ENCODE data around the gene BGN. TPM values are rescaled to one million over a fixed set of nuclear protein-coding genes. Genes with fewer than 3 reads are reported as not detected.

Gene BGN
- total RNA-seq, 1 experiment from 2014 or later = 0.33 TPM

DNA sequence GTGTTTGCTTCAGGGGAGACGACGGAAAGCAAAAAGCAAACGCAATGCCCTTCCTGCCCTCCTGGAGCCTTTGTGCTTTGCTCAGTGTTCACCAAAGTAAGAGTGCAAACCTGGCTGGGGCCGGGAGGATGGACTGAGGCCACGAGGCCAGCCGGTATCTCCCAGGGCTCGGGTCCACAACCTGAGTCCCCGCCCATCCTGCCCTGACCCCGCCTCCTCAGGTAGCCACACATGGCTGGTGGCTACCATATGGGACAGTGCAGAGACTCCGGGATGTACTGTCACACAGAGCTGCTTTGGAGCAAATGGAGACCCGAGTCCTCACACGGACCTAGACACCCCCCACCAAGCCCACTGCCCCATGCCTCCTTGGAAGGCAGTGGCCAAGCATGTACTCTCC is 27.5 kb downstream of the BGN start:
- Histone ChIP-seq H2AFZ (no peak overlapping the region), H4K20me1 (ENCODE audit: insufficient read depth) (no peaks in the 10 kb centered on the region), H3K4me1 (replicated peaks; ENCODE audit: insufficient read depth) (no peaks in the 10 kb centered on the region), H3K9me2 (ENCODE audit: insufficient read depth) (no peaks in the 10 kb centered on the region), H3K36me3 (ENCODE audit: low read depth) (no peaks in the 10 kb centered on the region), H3K4me2 (no peak overlapping the region), H3F3A (ENCODE audit: insufficient read depth, low read depth) (no peaks in the 10 kb centered on the region), H3K27ac (no peak overlapping the region), H3K79me2 (ENCODE audit: low read depth) (no peaks in the 10 kb centered on the region), H3K4me3 (no peak overlapping the region), H3K9me3 (ENCODE audit: insufficient read depth, low read depth) (no peaks in the 10 kb centered on the region), H3K27me3 (ENCODE audit: insufficient read depth, low read depth) (peaks cover 36% of the 10 kb centered on the region)
- BruUV-seq (replicated peaks) = no TSS peak
- POLR2A ChIA-PET (ENCODE audit: unreplicated experiment) = no interaction called here
- no peak for TF ChIP-seq EZH2 (IDR thresholded peaks at IDR 0.05; ENCODE audit: low read depth)
- TF ChIP-seq, protein P1, sequence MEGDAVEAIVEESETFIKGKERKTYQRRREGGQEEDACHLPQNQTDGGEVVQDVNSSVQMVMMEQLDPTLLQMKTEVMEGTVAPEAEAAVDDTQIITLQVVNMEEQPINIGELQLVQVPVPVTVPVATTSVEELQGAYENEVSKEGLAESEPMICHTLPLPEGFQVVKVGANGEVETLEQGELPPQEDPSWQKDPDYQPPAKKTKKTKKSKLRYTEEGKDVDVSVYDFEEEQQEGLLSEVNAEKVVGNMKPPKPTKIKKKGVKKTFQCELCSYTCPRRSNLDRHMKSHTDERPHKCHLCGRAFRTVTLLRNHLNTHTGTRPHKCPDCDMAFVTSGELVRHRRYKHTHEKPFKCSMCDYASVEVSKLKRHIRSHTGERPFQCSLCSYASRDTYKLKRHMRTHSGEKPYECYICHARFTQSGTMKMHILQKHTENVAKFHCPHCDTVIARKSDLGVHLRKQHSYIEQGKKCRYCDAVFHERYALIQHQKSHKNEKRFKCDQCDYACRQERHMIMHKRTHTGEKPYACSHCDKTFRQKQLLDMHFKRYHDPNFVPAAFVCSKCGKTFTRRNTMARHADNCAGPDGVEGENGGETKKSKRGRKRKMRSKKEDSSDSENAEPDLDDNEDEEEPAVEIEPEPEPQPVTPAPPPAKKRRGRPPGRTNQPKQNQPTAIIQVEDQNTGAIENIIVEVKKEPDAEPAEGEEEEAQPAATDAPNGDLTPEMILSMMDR (conservative IDR thresholded peaks at IDR 0.05) = no peak
- CTCF ChIA-PET = no interaction called here
- DNase-seq = no peak
- intact Hi-C loops (cut with micrococcal nuclease; ENCODE audit: unreplicated experiment) = no loop called here

DNA sequence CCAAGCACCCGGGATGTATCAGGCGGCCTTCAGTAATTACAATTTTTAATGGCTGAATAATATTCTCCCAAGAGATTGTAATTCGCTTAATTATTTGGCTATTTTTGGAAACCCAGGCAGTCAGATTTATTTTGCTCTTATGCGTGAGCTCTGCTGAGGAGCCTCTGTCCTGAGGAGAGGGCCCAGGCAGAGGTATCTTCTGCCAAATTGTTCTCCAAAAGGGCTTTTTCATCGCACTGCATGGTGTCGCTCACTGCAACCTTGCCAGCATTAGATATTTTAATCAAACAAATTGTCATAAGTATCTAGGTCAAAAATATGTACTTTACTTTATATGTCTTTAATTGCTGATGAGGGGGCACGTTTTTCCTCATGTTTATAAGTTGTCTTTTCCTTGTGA is 28.5 kb downstream of the BGN start:
- TF ChIP-seq, protein P1 (conservative IDR thresholded peaks at IDR 0.05) = no peak
- no peak for TF ChIP-seq EZH2 (IDR thresholded peaks at IDR 0.05; ENCODE audit: low read depth)
- Histone ChIP-seq H3K27me3 (ENCODE audit: insufficient read depth, low read depth) (peaks cover 40% of the 10 kb centered on the region), H3F3A (ENCODE audit: insufficient read depth, low read depth) (no peaks in the 10 kb centered on the region), H3K9me3 (ENCODE audit: insufficient read depth, low read depth) (no peaks in the 10 kb centered on the region), H3K9me2 (ENCODE audit: insufficient read depth) (no peaks in the 10 kb centered on the region), H3K4me3 (no peak overlapping the region), H3K79me2 (ENCODE audit: low read depth) (no peaks in the 10 kb centered on the region), H4K20me1 (ENCODE audit: insufficient read depth) (no peaks in the 10 kb centered on the region), H3K4me1 (replicated peaks; ENCODE audit: insufficient read depth) (no peaks in the 10 kb centered on the region), H2AFZ (no peak overlapping the region), H3K27ac (no peak overlapping the region), H3K36me3 (ENCODE audit: low read depth) (no peaks in the 10 kb centered on the region), H3K4me2 (no peak overlapping the region)
- no peak for DNase-seq
- ChIA-PET POLR2A (ENCODE audit: unreplicated experiment) (no interaction called here), CTCF (no interaction called here)
- intact Hi-C loops (cut with micrococcal nuclease; ENCODE audit: unreplicated experiment) = no loop called here
- no TSS peak for BruUV-seq (replicated peaks)

DNA sequence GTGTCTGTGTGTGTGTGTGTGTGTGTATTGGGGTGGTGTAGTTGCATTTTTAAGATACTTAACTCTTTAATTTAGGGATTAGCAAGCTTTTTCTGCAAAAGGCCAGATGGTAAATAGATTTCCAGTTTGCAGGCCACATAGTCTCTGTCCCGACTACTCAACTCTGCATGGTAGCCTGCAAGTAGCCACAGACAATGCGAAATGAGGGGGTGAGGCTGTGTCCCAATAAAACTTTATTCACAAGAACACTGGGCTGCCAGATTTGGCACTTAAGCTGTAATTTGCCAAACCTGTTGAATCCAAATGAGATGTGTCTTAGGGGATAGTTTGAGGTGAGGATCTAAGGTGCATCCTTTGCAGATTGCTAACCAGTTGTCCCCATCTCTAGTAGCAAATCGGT is 29.5 kb downstream of the BGN start:
- H2AFZ ChIP-seq = no peak overlapping the region
- BruUV-seq (replicated peaks) = no TSS peak
- no peak overlapping the region for H3K4me3 ChIP-seq
- no peaks in the 10 kb centered on the region for H4K20me1 ChIP-seq (ENCODE audit: insufficient read depth)
- ChIA-PET POLR2A (ENCODE audit: unreplicated experiment) (no interaction called here), CTCF (no interaction called here)
- no peaks in the 10 kb centered on the region for H3K4me1 ChIP-seq (replicated peaks; ENCODE audit: insufficient read depth)
- intact Hi-C loops (cut with micrococcal nuclease; ENCODE audit: unreplicated experiment) = no loop called here
- TF ChIP-seq, protein P1 (conservative IDR thresholded peaks at IDR 0.05) = no peak
- no peak for TF ChIP-seq EZH2 (IDR thresholded peaks at IDR 0.05; ENCODE audit: low read depth)
- H3K9me3 ChIP-seq (ENCODE audit: insufficient read depth, low read depth) = no peaks in the 10 kb centered on the region
- H3F3A ChIP-seq (ENCODE audit: insufficient read depth, low read depth) = no peaks in the 10 kb centered on the region
- H3K27ac ChIP-seq = no peak overlapping the region
- H3K9me2 ChIP-seq (ENCODE audit: insufficient read depth) = no peaks in the 10 kb centered on the region
- H3K27me3 ChIP-seq (ENCODE audit: insufficient read depth, low read depth) = peaks cover 37% of the 10 kb centered on the region
- H3K4me2 ChIP-seq = no peak overlapping the region
- DNase-seq = no peak
- H3K79me2 ChIP-seq (ENCODE audit: low read depth) = no peaks in the 10 kb centered on the region
- no peaks in the 10 kb centered on the region for H3K36me3 ChIP-seq (ENCODE audit: low read depth)
